HG02798 (cell line): ENCODE data around the gene DRGX.

Source experiments
- ATAC-seq: cut with Tn5 transposase; IDR thresholded peaks from one replicate; pipeline ENCODE4 v1.9.1; 2021; ENCODE audit warnings: mild to moderate bottlenecking; ENCODE audit not compliant: unreplicated experiment, poor library complexity

The DRGX gene

GRCh38 chr10:49408519-49409306, 12.8 kb upstream of the DRGX start:
- no peak for ATAC-seq

GRCh38 chr10:49407552-49408137, 11.8 kb upstream of the DRGX start:
- peak; percentile 66 for ATAC-seq

DNA sequence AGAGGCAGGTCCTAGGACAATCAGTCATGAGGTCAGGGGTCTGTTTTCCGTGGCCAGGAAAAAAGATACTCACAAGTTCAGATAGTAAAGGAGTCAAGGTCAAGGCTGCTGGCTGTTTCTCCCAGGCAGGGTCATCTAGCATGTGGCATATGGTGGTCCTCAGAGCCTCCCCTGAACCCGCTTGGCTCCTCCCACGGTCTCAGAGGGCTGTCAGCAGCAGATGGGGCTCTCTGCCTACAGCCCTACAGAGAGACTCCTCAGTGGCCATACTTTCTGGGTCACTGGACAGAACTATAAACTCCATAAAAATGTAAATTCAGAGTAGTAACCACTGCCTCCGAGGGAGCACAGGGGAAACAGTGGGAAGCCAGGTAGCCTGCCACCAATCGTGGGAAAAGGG, 11.3 kb upstream of the DRGX start:
- ATAC-seq, result no peak

- no peak for ATAC-seq
Measured at GRCh38 chr10:49404321-49404878, 8.5 kb upstream of the DRGX start.

DNA sequence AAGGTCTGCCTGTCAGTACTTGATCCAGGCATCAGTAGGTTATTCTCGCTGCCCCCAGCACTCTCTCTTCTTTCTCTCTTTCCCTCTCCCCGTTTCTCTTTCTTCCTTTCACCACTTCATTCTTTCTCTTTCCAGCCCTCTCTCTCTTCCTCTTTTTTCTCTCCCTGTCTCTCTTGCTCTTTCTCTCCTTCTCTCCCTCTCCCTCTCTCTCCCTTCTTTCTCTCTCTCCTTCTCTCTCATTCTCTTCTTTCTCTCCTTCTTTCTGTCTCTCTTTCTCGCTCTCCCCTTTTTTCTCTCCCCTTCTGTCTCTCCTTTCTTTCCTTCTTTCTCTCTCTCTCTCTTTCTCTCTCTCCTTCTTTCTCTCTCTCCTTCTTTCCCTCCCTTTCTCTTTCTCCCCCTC, 7.5 kb upstream of the DRGX start:
- ATAC-seq, result no peak

DNA sequence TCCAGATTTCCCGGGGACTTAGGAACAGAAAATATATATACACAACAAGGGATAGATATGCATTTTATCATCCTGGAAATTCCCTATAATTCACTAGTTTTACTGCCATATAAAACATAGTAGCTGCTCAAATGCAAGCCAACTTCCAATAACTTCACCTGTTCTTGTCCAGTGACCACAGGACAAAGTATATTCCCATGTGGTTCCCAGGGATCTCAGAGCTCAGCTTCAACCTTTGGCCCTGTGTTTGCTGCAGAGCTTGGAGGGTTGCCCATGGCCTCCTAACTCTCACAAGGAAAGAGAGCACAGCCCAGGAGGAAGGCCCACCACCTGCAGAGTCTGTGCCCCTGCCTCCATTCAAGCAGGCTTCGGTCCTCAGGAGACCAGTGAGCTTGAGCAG, 4.5 kb upstream of the DRGX start:
- ATAC-seq, result no peak

GRCh38 chr10:49398986-49399385, 3.1 kb upstream of the DRGX start:
- no peak for ATAC-seq

GRCh38 chr10:49398000-49398861, 2.3 kb upstream of the DRGX start:
- peak; percentile 71 for ATAC-seq

GRCh38 chr10:49397036-49397999, 1.4 kb upstream of the DRGX start:
- peak; percentile 20 for ATAC-seq

GRCh38 chr10:49396666-49396999, 744 bp upstream of the DRGX start:
- no peak for ATAC-seq

- no peak for ATAC-seq
Measured at GRCh38 chr10:49394933-49395740, 752 bp downstream of the DRGX start.

DNA sequence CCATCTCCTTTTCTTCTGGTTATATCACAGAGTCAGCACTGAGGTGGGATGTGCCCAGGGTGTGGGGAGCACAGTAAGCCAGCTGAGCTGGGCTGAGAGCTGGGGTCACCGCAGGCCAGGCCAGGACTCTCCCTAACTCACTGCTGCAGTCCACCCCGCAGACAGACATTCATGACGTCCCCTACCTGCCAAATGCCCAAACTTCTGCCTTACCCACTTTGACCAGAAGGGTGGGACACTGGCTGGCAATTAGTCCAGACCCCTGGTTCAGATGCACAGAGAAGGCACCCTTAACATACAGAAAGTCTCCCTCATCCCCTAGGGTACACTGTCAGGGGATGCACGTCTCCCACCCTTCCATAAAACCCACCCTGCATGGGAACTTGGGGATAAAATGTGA, 2.1 kb downstream of the DRGX start:
- ATAC-seq, result no peak

DNA sequence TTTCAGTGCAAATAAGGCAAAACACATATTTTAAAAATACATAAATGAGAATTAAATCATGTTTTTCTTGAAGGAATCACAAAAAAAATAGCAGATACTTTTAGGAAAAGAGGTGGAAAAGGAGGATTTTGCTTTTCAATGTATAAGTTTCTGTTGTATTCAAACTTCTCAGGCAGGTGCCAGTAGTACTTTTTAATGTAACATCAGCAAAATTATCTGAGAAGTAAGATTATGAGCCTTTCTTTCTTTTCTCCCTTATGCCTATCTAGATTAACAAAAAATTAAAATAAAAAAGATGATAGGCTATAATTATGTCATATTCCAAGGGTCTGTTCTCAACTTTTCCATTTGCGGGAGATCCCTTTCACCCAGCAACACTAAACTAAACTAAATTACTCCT, 2.6 kb downstream of the DRGX start:
- ATAC-seq, result no peak

DNA sequence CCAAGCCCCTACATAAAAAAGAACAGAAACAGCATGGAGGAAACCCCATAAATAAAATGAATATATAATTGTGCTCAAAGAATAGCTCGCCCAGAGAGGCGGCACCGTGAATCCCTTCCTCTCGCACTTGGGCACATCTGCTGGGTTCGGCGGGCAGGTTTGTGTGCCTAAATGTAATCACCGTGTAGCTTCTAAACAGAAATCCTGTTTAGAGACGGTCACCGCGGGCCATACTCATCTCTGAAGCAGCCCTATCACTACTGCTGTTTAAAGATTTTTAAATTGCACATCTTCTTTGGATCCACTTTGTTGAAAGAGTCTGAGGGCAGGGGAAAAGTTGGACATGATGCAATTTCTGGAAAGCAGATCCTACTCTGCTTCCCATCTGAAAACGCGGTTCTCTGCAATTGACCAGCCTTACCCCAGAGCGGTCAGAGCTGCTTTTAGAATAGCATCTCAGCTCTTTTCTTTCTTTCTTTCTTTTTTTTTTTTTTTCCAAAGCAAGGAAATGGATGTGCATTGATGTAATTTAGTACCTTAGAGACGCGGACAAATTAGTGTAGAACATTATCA, 6.4 kb downstream of the DRGX start:
- ATAC-seq, result no peak

DNA sequence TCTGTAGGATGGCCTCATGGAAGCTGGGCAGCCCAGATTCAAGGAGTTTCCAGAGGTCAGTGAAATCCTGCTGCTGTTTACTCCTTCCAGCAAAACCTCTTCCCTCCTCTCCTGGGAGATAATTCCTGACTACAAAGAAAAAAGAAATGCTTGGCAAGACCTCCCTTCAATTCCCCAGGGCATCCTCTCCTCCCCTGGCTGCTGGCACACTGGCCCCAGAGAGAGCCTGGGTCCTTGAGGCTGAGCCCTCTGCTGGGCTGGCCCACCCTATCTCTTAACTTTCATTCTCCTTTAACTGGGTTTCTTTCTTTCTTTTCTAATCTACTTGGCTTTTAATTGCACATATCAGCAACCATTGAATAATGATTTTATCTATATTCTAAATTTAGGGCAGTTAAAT, 7.7 kb downstream of the DRGX start:
- no peak for ATAC-seq

DNA sequence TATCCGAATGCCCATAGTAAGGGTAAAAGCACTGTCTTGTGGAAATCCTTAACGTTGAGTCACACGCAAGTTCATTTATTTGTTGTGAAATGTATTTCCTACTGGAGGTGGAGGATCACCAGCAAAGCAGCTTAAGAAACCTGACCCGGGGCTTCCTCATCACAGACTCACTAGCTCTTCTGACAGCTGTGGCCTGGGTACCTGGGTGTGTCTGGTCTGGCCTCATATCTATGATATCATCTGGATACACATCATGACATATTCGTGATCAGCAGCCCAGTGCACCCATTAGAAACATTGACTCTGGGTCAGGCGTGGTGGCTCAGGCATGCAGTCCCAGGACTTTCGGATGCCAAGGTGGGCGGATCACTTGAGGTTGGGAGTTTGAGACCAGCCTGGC, 8.8 kb downstream of the DRGX start:
- ATAC-seq, result no peak

DNA sequence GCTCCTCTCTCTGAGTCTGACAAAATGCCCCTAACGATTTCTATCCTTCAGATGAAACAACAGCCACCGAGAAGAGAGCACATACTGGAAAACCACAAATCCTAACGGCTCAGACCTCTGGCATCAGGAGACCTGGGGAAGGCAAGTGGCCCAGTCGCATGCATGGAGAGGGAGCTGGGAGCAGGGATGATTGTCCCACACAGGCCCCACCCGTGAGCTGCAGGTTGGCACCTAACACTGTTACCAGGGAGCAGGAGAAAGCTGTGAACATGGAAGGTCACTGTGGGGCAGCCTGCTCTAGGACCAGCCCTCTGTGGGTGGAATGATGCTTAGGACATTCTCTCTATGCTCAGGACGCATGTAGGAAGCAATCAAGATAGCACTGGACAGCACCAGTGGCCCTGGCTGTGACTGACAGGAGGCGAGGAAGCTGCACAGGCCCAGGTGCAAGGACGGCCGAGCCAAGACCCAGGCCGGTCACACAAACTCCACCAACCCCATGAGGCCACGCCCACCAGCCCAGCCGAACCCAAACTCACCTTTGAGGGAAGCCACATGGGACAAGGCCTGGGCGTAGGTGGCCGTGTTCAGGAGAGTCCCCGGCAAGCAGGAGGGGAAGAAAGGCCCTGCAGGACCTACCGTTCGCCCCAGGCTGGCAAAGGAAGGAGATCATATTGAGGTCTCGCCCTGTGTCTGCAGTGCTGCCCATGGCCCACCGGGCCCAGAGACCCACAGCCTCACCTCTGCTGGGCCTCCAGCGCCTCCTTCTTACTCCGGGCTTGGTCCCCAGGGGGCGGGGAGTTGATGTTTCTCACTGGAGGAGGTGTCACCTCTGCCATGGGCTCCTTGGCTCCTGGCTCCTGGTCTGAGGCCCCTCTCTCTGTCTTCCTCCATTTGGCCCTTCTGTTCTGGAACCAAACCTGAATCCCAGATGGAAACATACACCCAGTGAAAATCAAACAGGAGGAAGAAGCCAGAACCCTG, 9.7 kb downstream of the DRGX start:
- no peak for ATAC-seq
